Esophagus (tissue), 2 donors: ENCODE results near the gene AK5. TPM values are rescaled to one million over a fixed set of nuclear protein-coding genes. Genes with fewer than 3 reads are reported as not detected.

ENCODE experiments used
- H3K27ac ChIP-seq, 2 donors: one replicate each; pipeline ENCODE4 v1.5.1; 2013; ENCODE audit warnings: low read depth in 2 of 2, mild to moderate bottlenecking in 2 of 2, inconsistent platforms in 1 of 2, low read length in 1 of 2, moderate library complexity in 1 of 2
- H3K27me3 ChIP-seq, 2 donors: one replicate each; pipeline ENCODE4 v1.6.1; 2013; ENCODE audit warnings: low read length in 2 of 2, control low read depth in 1 of 2, mild to moderate bottlenecking in 1 of 2; ENCODE audit not compliant: insufficient read depth in 2 of 2, control insufficient read depth in 1 of 2
- H3K36me3 ChIP-seq, 2 donors: one replicate each; pipeline ENCODE4 v1.6.1; 2013; ENCODE audit warnings: low read length in 1 of 2; ENCODE audit not compliant: control insufficient read depth in 2 of 2, insufficient read depth in 2 of 2
- H3K4me1 ChIP-seq, 2 donors: one replicate each; pipeline ENCODE4 v1.6.1; 2013; ENCODE audit warnings: low read length in 1 of 2; ENCODE audit not compliant: control insufficient read depth in 2 of 2, insufficient read depth in 2 of 2
- H3K4me3 ChIP-seq, 2 donors: one replicate each; pipeline ENCODE4 v1.5.1; 2013; ENCODE audit warnings: low read length in 2 of 2, mild to moderate bottlenecking in 2 of 2, low read depth in 1 of 2, moderate library complexity in 1 of 2
- H3K9me3 ChIP-seq, 2 donors: one replicate each; pipeline ENCODE4 v1.6.1; 2013; ENCODE audit warnings: mild to moderate bottlenecking in 2 of 2, low read depth in 1 of 2, low read length in 1 of 2, moderate library complexity in 1 of 2; ENCODE audit not compliant: control insufficient read depth in 2 of 2, insufficient read depth in 1 of 2
- WGBS, 2 donors: extraction: QIAGEN DNeasy Blood & Tissue Kit; methylation state at CpG; one replicate each; pipeline ENCODE4 v1.1.7; 2013; 5-methylcytosine and 5-hydroxymethylcytosine counted together
- polyA plus RNA-seq, 2 donors: library from polyadenylated mRNA; stranded (reverse); fragments of 200-250 nt; gene quantifications; one replicate each; pipeline ENCODE4 v1.2.3, GENCODE V29; 2013
- donor health status: healthy with polysubstance abuse.
- donor health status: Bipolar disorder and iron deficiency.

The AK5 gene
- polyA plus RNA-seq, 2 donors: 0.11 to 0.16 TPM

DNA sequence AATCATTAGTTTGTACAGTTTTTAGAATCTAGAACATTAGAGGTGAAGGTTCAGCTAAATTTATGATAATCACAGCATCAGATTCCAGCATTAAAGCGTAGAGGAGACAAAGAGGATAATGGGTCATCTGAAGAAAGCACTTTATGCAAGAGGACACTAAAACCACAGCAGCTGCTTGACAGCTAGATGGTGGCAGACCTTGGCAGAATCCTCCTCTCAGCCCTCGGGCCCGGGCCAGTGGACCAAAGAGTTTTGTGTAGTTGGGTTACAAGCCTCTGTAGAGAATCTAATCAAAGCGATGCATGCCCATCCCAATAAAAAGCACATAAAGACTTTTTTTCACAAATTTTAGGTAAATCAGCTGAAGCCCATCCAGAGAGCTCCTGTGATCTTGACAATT is 59.4 kb downstream of the AK5 start:
- Histone ChIP-seq H3K36me3 (no peaks in the 10 kb centered on the region), H3K4me3 (no peak overlapping the region), H3K27me3 (no peaks in the 10 kb centered on the region), H3K4me1 (no peaks in the 10 kb centered on the region), H3K9me3 (no peaks in the 10 kb centered on the region), H3K27ac (no peak overlapping the region)
- 87 to 94% methylated on average over 4 of the region's 4 CpGs for WGBS, 2 donors

DNA sequence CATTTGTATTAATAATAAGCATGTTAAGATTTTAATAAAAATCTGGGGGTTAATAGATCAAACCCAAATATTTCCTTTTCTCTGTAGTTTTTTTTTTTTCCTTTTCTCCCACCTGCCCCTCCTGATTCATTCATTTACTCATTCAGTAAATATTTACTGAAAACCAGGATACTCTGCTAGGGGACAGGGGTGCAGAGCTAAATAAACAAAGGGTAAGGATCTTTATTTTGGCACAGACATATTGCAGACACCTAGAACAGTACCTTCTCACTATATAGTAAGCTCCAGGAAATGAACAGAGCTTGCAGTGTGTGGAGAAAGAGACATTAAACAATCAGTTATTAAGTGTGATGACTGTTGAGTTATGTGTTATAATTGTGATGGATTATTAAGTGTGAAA is 60.9 kb downstream of the AK5 start:
- Histone ChIP-seq H3K9me3 (no peaks in the 10 kb centered on the region), H3K4me3 (no peak overlapping the region), H3K36me3 (no peaks in the 10 kb centered on the region), H3K4me1 (no peaks in the 10 kb centered on the region), H3K27ac (no peak overlapping the region), H3K27me3 (no peaks in the 10 kb centered on the region)

DNA sequence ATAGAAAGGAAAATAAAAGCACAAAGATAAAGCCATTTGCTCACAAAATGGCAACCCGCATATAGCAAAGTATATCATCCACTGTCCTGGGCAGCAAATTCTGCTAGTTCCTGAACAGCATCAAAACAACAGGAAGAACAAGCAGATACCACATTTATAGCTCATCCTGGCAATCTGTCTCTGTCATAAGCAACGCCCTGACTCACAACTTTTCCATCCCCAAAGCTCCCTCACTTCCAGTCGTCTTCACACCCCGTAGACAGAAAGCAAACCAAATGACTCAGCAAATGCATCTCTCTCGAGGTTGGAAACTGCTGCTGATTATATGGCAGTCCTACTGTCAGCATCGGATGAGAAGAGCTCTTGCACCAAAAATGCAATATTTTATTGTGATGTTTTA is 65.8 kb downstream of the AK5 start:
- Histone ChIP-seq H3K27me3 (no peaks in the 10 kb centered on the region), H3K27ac (no peak overlapping the region), H3K36me3 (no peaks in the 10 kb centered on the region), H3K4me1 (no peaks in the 10 kb centered on the region), H3K4me3 (no peak overlapping the region), H3K9me3 (no peaks in the 10 kb centered on the region)
- 51 to 53% methylated on average over 6 of the region's 6 CpGs for WGBS, 2 donors

DNA sequence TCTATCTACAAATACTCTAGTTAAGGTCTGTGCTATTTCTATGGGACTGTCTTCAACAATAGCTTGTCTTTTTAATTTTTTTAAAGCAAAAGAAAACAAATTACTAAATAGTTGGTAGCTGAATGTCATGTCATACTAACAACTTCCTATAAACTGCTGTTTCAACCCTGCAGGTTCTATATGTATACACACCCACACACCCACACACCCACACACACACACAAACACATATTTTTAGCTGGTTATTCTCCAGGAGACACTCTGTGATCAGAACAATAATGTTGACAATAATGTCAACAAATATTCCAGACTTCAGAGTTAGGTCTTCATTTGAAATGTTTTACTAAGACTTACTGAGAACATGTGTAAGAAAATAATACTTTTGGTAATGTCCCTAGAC is 66.7 kb downstream of the AK5 start:
- H3K27me3 ChIP-seq: no peaks in the 10 kb centered on the region
- H3K4me1 ChIP-seq: no peaks in the 10 kb centered on the region
- no peaks in the 10 kb centered on the region for H3K9me3 ChIP-seq
- H3K27ac ChIP-seq: no peak overlapping the region
- no peak overlapping the region for H3K4me3 ChIP-seq
- H3K36me3 ChIP-seq: no peaks in the 10 kb centered on the region

DNA sequence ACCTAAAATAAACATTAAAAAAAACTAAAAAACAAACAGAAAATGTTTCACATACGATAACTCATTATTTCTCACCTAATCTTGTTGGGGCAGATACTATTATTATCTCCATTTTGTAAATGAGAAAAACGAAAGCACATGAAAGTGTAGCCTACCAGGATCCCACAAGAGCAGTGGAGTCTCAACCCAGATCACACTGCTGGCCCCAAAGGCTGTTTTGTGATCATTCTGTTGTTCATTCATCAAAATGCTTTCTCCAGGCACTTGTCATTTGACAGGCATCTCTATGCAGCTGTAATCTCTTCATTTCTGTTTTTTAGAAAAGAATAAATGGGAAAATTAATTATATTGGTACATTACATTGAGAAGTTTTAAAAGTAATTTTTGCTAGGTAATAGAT is 67.5 kb downstream of the AK5 start:
- Histone ChIP-seq H3K4me1 (no peaks in the 10 kb centered on the region), H3K9me3 (no peaks in the 10 kb centered on the region), H3K36me3 (no peaks in the 10 kb centered on the region), H3K27me3 (no peaks in the 10 kb centered on the region), H3K27ac (no peak overlapping the region), H3K4me3 (no peak overlapping the region)
- WGBS, 2 donors: 42 to 49% methylated on average over 2 of the region's 2 CpGs

DNA sequence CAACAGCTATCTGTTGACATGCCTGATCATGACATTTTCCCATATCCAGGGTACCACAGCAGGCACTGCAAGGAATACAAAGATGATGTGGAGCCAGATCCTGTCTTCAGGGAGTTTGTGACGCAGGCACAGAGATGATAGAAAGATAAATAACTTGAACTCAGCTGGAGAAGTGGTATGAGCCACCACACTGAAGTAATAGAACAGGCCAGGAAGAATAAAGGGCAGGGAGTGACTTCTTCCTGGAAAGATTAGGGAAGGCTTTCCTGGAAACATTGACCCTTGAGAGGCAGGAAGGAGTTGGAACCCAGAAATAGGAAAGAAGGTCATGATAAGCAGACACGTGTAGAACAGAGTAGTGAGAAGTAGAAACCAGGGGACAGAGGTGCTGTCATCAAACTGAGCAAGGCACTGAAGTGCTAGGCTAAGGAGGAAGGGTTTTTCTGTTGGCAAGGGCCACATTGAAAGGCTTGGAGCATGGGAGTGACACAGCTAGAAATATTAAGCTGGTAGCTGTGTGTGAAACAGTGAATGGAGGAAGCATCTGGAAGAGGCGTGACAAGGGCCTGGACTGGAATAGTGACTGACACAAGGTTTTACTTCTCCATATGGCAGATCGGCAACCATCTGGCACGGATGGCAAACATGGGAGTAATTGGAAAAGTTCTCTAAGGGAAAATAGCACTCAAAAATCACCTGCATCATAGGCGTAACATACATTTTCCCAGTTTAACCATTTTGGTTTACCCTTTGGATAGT is 68.4 kb downstream of the AK5 start:
- Histone ChIP-seq H3K4me3 (no peak overlapping the region), H3K9me3 (no peaks in the 10 kb centered on the region), H3K27ac (no peak overlapping the region), H3K4me1 (no peaks in the 10 kb centered on the region), H3K27me3 (no peaks in the 10 kb centered on the region), H3K36me3 (no peaks in the 10 kb centered on the region)
- WGBS, 2 donors: 81 to 84% methylated on average over 6 of the region's 6 CpGs

DNA sequence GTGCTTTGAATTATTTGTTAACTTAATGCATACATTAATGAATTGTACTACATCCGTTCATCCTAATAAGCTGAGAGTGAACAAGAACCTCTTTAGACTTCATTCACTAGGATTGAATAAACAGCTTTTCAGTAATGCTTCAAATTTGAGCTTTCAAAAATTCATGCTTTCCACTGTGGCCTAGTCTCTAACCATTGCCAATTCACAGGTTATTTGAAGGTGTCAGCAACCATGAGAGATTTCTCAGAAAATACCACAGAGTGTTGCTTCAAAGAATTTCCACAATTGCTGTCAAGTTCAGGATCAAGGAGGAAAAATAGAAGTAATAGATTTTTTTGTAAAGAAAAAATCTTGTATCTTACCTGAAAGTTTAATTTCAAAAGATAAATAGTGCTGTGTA is 72.7 kb downstream of the AK5 start:
- no peaks in the 10 kb centered on the region for H3K36me3 ChIP-seq
- no peaks in the 10 kb centered on the region for H3K27me3 ChIP-seq
- H3K4me1 ChIP-seq: no peaks in the 10 kb centered on the region
- no peak overlapping the region for H3K4me3 ChIP-seq
- 43 to 51% methylated on average over 1 of the region's 1 CpG for WGBS, 2 donors
- H3K27ac ChIP-seq: no peak overlapping the region
- H3K9me3 ChIP-seq: no peaks in the 10 kb centered on the region

DNA sequence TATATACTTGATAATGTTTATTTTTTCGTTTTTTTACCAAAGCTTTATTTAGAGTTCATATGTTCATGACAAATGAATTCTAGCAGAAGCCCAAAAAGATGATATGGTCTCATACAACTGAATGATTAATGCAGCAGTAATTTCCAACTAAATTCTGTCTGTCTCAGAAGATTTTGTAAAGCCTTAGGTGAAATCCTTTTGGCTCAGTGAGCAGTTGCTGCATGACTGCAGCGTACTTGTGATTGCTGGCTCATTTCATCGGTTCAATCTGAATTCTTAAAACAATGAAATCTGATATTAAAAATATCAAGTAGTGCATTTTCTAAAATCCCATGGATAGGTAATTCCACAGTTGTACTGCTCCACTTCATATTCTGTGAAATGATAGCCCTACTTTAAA is 73.2 kb downstream of the AK5 start:
- 71 to 73% methylated on average over 3 of the region's 3 CpGs for WGBS, 2 donors
- Histone ChIP-seq H3K27me3 (no peaks in the 10 kb centered on the region), H3K4me3 (no peak overlapping the region), H3K9me3 (no peaks in the 10 kb centered on the region), H3K36me3 (no peaks in the 10 kb centered on the region), H3K4me1 (no peaks in the 10 kb centered on the region), H3K27ac (no peak overlapping the region)

DNA sequence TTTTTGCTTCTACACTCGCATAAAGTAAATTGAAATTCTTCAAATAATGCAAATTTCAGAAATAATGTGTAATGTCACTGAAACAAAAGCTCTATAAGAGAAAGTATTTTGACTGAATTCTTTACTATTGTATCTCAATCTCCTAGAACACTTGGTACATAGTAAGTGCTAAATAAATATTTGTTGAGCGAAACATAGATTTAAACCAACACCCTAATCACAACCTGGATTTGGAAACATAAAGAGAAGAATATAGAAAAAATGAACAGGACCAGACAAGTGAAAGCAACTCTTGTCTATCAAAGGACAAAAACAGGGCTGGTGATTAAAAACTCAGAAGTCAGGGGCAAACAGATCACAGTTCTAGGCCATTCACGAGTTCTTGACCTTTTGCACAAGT is 74.3 kb downstream of the AK5 start:
- WGBS, 2 donors: 64 to 68% methylated on average over 3 of the region's 3 CpGs
- H3K9me3 ChIP-seq: no peaks in the 10 kb centered on the region

DNA sequence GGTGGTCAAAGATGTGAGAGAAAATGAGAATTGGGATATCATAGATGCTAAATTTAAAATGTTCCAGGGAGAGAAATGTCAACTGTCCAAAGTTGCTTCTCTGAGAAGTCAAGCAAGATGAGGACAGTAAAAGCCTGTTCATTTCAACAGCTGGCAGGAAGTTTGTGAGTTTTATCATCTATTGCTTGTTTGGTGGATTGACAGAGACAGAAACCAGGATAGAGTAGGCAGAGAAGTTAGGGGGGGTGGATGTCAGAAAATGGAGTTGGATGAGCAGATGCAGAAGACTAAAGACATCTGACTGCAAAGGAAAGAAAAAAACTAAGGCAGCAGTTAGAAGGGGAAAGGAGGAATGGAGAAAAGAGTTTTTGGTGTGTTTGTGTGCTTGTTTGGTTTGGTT is 78.4 kb downstream of the AK5 start:
- Histone ChIP-seq H3K27me3 (no peaks in the 10 kb centered on the region), H3K36me3 (no peaks in the 10 kb centered on the region), H3K27ac (no peak overlapping the region), H3K4me3 (no peak overlapping the region), H3K9me3 (no peaks in the 10 kb centered on the region), H3K4me1 (no peaks in the 10 kb centered on the region)

More for the DNA sequence above, 74.3 kb downstream of the AK5 start:
- H3K4me1 ChIP-seq: no peaks in the 10 kb centered on the region
- H3K4me3 ChIP-seq: no peak overlapping the region
- H3K27ac ChIP-seq: no peak overlapping the region
- H3K36me3 ChIP-seq: no peaks in the 10 kb centered on the region
- H3K27me3 ChIP-seq: no peaks in the 10 kb centered on the region
